ENCODE data around the gene GNPNAT1. TPM values are rescaled to one million over a fixed set of nuclear protein-coding genes. Genes with fewer than 3 reads are reported as not detected.

The GNPNAT1 gene
- total RNA-seq, 2 experiments from 2014 or later: 15.5 to 29.3 TPM

- H3K4me2 ChIP-seq (ENCODE audit: low read length): no peak overlapping the region
- ChIA-PET POLR2A (no interaction called here), CTCF (ENCODE audit: unreplicated experiment) (no interaction called here)
- H3K27ac ChIP-seq (ENCODE audit: low read depth, low read length, poor library complexity, severe bottlenecking): no peak overlapping the region
- H3K79me2 ChIP-seq (ENCODE audit: insufficient read depth, low read depth, low read length): no peaks in the 10 kb centered on the region
- no TSS peak for BruUV-seq (replicated peaks)
- TF ChIP-seq EZH2phosphoT487 (IDR thresholded peaks at IDR 0.05; ENCODE audit: borderline replicate concordance, low read depth, low read length): no peak
- TF ChIP-seq CTCF (conservative IDR thresholded peaks at IDR 0.05; ENCODE audit: low read length): no peak
- intact Hi-C loops (cut with micrococcal nuclease; ENCODE audit: unreplicated experiment): no loop called here
- no peaks in the 10 kb centered on the region for H4K20me1 ChIP-seq (ENCODE audit: insufficient read depth, low read length)
- H2AFZ ChIP-seq (ENCODE audit: low read length): no peak overlapping the region
- no peak for DNase-seq (ENCODE audit: low spot score)
- no peaks in the 10 kb centered on the region for H3K9me2 ChIP-seq (ENCODE audit: insufficient read depth, low read length)
- H3K9me3 ChIP-seq (ENCODE audit: low read length): no peaks in the 10 kb centered on the region
- H3K4me3 ChIP-seq (ENCODE audit: low read depth, low read length, poor library complexity, severe bottlenecking): no peak overlapping the region
- H3K4me1 ChIP-seq (ENCODE audit: insufficient read depth, low read length, poor library complexity, severe bottlenecking): no peaks in the 10 kb centered on the region
- no peaks in the 10 kb centered on the region for H3K36me3 ChIP-seq (ENCODE audit: insufficient read depth, low read length)
These were observed 7.4 kb upstream of the GNPNAT1 start for GRCh38 chr14:52798826-52799225.

DNA sequence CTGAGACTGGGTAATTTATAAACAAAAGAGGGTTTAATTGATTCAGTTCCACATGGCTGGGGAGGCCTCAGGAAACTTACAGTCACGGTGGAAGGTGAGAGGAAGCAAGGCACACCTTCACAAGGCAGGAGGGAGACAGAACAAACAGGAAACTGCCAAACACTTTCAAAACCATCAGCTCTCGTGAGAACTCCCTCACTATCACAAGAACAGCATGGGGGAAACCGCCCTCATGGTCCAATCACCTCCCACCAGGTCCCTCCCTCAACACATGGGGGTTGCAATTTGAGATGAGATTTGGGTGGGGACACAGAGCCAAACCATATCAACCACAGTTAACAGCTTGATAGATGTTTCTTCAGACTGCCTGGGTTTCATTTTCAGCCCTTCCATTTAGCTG lies 6.2 kb upstream of the GNPNAT1 start:
- H3K4me3 ChIP-seq (ENCODE audit: low read depth, low read length, poor library complexity, severe bottlenecking): no peak overlapping the region
- no peaks in the 10 kb centered on the region for H3K4me1 ChIP-seq (ENCODE audit: insufficient read depth, low read length, poor library complexity, severe bottlenecking)
- no peak for DNase-seq (ENCODE audit: low spot score)
- H3K4me2 ChIP-seq (ENCODE audit: low read length): no peak overlapping the region
- H3K27ac ChIP-seq (ENCODE audit: low read depth, low read length, poor library complexity, severe bottlenecking): no peak overlapping the region
- BruUV-seq (replicated peaks): no TSS peak
- no peaks in the 10 kb centered on the region for H3K36me3 ChIP-seq (ENCODE audit: insufficient read depth, low read length)
- CTCF ChIA-PET (ENCODE audit: unreplicated experiment): no interaction called here
- H3K9me2 ChIP-seq (ENCODE audit: insufficient read depth, low read length): no peaks in the 10 kb centered on the region
- TF ChIP-seq EZH2phosphoT487 (IDR thresholded peaks at IDR 0.05; ENCODE audit: borderline replicate concordance, low read depth, low read length): no peak
- no peaks in the 10 kb centered on the region for H3K9me3 ChIP-seq (ENCODE audit: low read length)
- H4K20me1 ChIP-seq (ENCODE audit: insufficient read depth, low read length): no peaks in the 10 kb centered on the region
- intact Hi-C loops (cut with micrococcal nuclease; ENCODE audit: unreplicated experiment): no loop called here
- POLR2A ChIA-PET: no interaction called here
- peak overlapping the region; percentile 6; the same call in 1 of the 2 replicates for H2AFZ ChIP-seq (ENCODE audit: low read length)
- H3K79me2 ChIP-seq (ENCODE audit: insufficient read depth, low read depth, low read length): no peaks in the 10 kb centered on the region

DNA sequence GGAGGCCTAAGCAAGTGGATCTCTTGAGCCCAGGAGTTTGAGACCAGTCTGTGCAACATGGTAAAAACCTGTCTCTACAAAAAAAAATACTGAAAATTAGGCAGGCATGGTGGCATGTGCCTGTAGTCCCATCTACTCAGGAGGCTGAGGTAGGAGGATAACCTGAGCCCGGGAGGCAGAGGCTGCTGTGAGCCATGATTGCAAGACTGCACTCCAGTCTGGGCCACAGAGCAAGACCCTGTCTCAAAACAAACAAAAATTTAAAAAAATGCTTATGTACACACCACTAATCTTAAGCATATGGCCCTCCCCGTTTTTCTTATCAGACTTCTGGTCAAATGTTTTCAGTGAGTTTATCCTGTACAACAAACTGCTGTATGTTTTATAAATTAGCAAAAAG lies 1.7 kb upstream of the GNPNAT1 start:
- peaks cover 16% of the 10 kb centered on the region for H3K4me1 ChIP-seq (ENCODE audit: insufficient read depth, low read length, poor library complexity, severe bottlenecking)
- no TSS peak for BruUV-seq (replicated peaks)
- no peak overlapping the region for H3K4me3 ChIP-seq (ENCODE audit: low read depth, low read length, poor library complexity, severe bottlenecking)
- H3K27ac ChIP-seq (ENCODE audit: low read depth, low read length, poor library complexity, severe bottlenecking): no peak overlapping the region
- TF ChIP-seq EZH2phosphoT487 (IDR thresholded peaks at IDR 0.05; ENCODE audit: borderline replicate concordance, low read depth, low read length) (no peak), CTCF (conservative IDR thresholded peaks at IDR 0.05; ENCODE audit: low read length) (no peak)
- no peak overlapping the region for H3K4me2 ChIP-seq (ENCODE audit: low read length)
- peaks cover 31% of the 10 kb centered on the region for H3K79me2 ChIP-seq (ENCODE audit: insufficient read depth, low read depth, low read length)
- no peak overlapping the region for H2AFZ ChIP-seq (ENCODE audit: low read length)
- peaks cover 7% of the 10 kb centered on the region; the same call in 1 of the 2 replicates for H4K20me1 ChIP-seq (ENCODE audit: insufficient read depth, low read length)
- CTCF ChIA-PET (ENCODE audit: unreplicated experiment): no interaction called here
- no peaks in the 10 kb centered on the region for H3K9me3 ChIP-seq (ENCODE audit: low read length)
- POLR2A ChIA-PET: interaction anchor here (0.5 kb wide), 1 partner anchor 1721 kb away, joined by 3 read pairs; no protein-coding TSS in a partner anchor
- H3K36me3 ChIP-seq (ENCODE audit: insufficient read depth, low read length): no peaks in the 10 kb centered on the region
- DNase-seq (ENCODE audit: low spot score): no peak
- H3K9me2 ChIP-seq (ENCODE audit: insufficient read depth, low read length): no peaks in the 10 kb centered on the region
- intact Hi-C loops (cut with micrococcal nuclease; ENCODE audit: unreplicated experiment): no loop called here
